ENCODE data around the gene PCAT7.
"Not testable (repeated sequence)": the region's sequence is repeated elsewhere in the genome, so short reads cannot be mapped to it uniquely, and the experiment has no call there.

Gene PCAT7

DNA sequence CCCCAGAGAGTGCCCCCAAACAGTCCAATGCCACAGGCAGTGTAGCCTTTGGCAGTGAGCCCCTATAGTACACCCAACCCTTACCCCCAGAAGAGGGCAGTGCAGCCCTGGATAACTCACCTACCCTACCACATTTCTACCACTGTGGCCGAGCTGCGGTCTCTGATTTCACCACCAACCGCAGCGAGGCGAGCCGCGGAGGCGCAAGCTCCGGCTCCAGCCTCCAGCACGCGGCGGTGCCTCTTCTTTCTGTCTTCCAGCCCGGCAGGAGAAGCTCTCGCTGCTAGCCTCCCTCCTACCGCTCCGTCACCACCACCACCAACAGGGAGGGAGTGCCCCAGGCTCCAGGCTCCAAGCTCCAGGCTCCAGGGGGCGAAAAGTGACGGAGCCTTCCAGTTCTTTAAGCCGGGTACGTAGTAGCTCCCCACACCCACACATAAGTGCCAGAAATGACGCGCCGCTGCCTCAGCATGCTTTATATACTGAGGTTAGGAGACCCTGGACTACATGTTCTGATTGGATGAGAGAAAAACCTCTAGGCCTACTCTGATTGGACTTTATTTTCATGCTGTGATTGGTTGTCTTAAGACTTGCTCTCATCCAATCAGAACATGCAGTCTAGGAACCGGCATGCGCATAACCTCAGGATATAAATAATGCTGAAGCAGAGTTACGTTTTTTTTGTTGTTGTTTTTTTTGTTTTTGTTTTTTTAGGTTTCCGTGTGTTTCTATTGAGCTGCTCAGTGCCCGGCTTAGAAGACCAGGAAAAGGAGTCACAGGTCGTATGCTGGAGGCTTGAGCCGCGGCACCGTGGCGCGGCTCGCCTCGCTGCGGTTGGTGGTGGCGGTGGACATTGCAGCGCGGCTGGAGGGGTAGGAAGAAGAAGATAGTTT is at the start of gene PCAT7:
PCAT7 (plus strand) TSS at position 645 of the 893 bp plus-strand sequence.
- no peak for DNase-seq

DNA sequence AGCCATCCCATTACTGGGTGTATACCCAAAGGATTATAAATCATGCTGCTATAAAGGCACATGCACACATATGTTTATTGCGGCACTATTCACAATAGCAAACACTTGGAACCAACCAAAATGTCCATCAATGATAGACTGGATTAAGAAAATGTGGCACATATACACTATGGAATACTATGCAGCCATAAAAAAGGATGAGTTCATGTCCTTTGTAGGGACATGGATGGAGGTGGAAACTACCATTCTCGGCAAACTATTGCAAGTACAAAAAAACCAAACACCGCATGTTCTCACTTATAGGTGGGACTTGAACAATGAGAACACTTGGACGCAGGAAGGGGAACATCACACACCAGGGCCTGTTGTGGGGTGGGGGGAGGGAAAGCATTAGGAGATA is 48.5 kb upstream of the PCAT7 start:
- DNase-seq, result not testable (repeated sequence)

DNA sequence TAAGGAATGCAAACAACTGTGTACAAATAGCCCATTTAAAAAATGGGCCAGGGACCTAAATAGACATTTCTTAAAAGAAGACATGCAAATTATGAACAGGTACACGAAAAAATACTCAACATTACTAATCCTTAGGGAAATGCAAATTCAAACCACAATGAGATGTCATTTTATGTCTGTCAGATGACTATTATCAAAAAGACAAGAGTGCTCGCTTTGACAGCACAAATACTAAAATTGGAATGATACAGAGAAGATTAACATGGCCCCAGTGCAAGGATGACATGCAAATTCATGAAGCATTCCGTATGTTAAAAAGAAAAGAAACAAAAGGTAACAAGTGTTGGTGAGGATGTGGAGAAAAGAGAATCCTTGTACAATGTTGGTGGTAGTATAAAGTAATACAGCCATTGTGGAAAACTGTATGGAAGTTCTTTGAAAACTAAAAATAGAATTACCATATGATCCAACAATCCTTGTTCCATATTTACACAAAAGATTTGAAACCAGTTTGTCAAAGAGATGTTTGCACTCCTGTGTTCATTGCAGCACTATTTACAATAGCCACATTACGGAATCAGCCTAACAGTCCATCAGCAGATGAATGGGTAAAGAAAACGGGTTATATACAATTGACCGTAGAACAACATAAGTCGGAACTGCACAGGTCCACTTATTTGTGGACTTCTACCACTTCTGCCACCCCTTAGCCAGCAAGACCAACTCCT is 47.2 kb upstream of the PCAT7 start:
- DNase-seq, result no peak

DNA sequence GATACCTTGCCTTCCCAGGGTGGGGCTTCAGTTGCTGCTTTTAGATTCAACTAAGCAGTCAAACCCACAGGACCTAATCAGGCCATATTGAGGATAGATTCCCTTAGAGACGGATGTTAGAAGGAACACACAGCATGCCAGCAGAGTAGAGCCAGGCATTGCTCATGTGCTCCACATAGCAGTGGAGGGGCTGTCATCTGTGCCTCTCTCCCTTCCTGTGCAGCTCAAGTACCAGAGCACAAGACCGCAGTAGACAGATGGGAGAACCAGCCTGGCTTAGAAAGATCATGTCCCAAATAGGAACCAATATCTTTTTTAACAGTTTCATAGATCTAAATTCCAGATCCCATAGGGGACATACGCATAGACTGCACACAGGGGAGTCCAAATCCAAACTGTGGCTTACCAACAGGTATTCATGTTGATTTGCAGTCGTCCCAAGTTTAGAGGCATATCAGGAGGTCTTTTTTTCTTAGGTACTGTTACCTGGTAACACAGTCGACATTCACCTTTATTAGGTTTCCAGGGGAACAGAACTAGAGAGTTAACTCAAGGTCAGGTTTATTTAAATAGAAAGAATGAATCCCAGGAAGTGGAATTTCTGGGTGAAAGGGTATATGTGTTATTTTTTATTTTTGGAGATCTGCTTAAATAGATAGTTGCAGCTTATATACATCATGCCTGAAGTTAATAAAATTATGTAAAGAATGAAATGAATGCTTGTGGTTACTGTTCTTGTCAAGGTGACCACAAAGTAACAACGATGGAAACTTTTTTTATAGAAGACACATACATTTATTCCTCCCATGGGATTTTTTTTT is 43.5 kb upstream of the PCAT7 start:
- DNase-seq, result no peak

DNA sequence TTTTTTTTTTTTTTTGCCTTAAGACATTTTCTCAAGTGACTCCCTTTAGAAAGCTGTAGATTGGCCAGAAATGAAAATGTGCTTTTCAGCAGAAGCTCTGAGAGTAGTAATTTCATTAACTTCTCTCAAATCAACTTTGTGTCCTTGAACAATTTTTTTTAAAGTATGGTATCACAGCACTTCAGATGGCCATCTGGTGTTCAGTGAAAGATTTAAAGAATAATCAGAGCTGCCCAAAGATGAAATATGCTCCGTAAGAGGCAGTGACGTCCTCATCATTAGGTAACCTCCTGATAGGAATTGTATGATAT is 43.0 kb upstream of the PCAT7 start:
- DNase-seq, result no peak

DNA sequence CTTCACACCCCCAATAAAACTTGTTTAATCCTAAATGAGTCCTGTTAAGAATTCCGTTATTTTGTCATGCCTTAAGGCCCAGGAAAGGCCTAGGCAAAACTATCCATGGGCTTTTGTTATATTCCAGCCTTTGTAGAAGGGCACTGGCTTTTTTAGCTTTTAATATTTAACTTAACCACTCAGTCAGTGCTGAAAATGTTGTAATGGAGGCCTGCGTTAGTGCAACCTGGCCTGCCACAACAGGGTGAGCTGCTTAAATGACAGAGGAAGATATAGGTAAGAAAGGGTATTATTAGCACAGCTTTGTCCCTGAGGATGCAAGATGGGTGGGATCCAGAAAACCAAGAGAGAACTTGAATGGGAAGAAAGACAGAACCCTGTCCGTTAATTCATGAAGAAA is 40.2 kb upstream of the PCAT7 start:
- no peak for DNase-seq

DNA sequence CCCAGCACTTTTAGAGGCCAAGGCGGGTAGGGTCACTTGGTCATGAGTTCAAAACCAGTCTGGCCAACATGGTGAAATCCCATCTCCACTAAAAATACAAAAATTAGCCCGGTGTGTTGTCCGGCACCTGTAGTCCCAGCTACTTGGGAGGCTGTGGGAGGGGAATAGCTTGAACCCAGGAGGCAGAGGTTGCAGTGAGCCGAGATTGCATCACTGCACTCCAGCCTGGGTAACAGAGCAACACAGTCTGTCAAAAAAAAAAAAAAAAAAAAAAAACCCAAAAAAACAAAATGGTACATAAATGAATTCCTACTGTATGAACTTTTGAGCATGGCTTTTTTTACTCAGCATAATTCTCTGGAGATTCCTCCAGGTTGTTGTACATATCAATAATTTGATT is 37.6 kb upstream of the PCAT7 start:
- no peak for DNase-seq

DNA sequence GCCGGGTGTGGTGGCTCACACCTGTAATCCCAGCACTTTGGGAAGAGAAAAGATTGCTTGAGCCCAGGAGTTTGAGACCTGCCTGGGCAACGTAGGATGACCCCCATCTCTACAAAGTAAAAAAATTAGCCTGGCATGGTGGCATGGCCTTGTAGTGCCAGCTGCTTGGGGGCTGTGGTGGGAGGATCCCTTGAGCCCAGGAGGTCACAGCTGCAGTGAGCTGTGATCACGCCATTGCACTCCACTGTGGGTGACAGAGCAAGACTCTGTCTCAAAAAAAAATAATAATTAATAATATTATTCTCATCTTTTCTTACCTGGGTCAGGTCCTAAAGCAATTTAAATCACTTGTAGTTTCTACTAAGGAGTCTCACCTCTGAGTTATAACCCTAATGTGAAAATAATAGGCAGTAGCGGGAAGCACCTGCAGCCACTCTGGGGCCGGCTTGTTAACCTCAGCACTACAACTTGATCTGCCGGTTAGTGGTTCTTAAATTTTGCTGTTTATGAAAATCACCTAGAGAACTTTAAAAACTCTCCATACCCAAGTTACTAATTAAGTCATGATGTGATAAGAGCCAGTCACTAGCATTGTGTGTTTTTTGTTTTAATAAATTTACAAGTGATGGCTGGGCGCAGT is 29.4 kb upstream of the PCAT7 start:
- DNase-seq, result no peak

DNA sequence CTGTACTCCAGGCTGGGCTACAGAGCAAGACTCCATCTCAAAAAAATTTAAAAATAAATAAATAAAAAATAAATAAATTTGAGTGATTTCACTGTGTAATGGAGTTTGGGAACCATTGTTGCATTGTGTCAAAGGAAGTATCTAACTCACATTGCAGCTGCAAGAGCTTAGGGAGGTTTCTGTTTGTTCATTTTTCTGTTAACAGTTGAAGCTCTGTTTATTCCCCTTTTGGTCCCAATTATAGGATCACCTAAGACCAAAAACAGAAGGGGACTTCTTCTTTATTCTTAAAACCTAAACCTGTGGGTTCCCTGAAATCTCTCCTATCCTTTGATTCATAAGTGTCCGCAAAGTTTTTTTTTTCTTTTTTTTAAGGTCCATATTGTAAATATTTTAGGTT is 28.6 kb upstream of the PCAT7 start:
- no peak for DNase-seq

DNA sequence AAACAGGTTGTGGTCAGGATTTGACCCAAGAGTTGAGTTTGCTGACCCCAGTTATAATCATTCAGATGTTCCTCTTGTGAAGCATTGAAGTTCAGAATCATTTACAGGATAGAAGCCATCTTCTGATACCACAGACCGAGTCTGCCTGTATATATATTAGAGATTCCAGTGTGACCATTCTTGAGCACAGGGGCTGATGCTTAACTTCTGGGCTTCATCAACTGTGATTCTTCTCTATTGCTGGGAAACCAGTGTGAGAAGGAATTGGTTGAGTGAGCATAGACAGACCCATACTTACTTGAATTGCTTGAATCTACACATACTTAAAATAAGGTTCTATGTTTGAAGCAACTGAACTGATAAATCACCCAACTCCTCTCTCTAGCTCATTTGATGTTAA is 27.9 kb upstream of the PCAT7 start:
- no peak for DNase-seq

DNA sequence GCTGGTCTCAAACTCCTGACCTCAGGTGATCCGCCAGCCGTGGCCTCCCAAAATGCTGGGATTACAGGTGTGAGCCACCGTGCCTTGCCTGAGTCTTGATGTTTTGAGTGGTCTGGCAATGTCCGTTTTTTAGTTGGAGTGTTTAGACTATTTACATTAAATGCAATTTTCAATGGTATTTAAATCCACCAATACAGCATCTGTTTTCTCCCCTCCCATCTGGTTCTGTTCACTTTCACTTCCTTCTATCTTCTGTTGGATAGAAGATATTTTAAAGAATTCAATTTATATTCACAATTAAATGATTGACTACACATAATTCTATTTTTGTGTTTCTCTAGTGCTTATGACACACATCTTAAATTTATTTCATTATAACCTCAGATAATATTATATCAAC is 26.0 kb upstream of the PCAT7 start:
- DNase-seq, result no peak

DNA sequence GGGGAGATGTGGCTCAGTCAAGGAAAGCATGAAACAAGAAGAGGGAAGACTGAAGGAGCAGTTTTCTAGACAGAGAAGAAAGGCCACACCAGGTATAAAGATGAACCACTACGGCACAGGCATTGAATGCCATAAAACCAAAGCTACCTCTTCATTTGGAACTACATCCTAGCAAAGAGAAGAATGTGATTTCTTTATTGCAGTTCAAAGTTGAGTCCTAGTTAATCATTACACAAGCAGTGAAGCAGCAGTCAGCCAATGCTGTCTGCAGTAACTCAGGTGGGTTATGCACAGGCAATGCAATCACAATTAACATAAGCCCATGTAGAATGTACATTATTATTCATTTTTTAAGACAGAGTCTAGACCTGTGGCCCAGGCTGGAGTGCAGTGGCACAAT is 21.7 kb upstream of the PCAT7 start:
- no peak for DNase-seq

DNA sequence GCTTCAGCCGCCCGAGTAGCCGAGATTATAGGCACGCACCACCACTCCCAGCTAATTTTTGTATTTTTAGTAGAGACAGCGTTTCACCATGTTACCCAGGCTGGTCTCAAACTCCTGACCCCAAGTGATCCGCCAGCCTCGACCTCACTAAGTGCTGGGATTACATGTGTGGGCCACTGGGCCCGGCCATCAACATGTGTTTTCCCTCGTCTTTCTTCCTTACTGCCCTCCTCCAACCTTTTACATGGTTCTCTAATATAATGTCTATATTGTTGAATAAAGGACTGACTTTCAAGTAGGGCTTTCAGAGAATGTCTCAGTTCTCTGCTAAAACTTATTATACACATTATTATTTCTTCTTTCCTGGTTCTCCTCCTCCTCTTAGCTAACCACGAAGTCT is 21.3 kb upstream of the PCAT7 start:
- no peak for DNase-seq

DNA sequence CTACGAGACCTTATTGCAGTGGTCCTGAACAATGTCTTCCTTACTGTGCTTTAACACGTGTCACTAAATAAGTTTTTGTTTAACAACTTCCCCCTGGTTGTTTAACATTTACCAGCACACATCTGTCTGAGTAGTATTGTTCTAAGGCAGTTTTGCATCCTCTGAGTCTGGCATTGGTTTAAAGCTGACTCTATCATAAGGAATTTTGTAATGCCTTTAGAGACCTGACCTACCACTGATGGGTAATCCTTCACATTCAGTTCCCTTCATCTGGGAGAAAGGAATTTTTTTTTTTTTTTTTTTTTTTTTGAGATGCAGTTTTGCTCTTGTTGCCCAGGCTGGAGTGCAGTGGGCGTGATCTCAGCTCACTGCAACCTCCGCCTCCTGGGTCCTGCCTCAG is 20.0 kb upstream of the PCAT7 start:
- DNase-seq, result no peak

DNA sequence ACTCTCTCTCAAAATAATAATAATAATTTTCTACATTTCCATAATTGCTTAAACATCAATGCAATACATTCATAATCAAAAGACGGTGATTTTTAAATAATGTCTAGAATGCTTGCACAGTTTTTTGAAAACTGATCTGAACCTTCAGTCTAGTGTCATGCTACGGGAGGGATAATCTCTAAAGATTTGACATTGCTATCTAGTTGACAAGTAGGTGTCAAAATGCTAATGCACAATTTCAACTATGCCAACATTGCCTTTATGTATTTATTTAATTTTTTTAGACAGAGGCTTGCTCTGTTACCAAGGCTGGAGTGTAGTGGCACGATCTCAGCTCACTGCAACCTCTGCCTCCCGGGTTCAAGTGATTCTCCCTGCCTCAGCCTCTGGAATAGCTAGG is 16.0 kb upstream of the PCAT7 start:
- DNase-seq, result no peak

DNA sequence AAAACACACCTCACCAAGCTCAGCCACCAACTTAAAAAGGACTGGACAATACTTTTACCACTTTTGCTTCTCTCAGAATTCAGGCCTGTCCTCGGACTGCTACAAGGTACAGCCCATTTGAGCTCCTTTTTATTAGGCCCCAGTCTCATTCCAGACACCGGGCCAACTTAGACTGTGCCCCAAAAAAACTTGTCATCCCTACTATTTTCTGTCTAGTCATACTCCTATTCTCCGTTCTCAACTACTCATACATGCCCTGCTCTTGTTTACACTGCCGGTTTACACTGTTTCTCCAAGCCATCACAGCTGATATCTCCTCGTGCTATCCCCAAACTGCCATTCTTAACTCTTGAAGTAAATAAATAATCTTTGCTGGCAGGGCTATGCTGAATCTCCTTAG is 10.5 kb upstream of the PCAT7 start:
- not testable (repeated sequence) for DNase-seq

DNA sequence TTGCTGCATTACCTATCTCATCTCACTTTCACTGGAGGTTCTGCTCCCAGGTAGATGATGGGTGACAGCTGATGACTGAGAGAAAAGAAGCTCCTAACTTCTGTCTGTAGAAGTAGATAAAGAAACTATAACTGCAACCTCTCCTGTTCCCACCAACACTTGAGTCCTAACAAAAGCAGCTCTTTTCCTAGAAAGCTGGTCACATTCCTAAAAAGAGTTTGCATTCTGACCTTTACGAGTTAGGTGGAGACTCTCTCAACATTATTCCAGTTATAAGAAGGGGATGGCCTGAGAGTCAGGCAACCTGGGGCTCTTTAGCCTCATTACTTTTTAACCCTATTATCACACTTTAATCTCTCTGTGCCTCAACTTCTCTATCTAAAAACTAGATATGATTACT is 8.9 kb upstream of the PCAT7 start:
- DNase-seq, result no peak

DNA sequence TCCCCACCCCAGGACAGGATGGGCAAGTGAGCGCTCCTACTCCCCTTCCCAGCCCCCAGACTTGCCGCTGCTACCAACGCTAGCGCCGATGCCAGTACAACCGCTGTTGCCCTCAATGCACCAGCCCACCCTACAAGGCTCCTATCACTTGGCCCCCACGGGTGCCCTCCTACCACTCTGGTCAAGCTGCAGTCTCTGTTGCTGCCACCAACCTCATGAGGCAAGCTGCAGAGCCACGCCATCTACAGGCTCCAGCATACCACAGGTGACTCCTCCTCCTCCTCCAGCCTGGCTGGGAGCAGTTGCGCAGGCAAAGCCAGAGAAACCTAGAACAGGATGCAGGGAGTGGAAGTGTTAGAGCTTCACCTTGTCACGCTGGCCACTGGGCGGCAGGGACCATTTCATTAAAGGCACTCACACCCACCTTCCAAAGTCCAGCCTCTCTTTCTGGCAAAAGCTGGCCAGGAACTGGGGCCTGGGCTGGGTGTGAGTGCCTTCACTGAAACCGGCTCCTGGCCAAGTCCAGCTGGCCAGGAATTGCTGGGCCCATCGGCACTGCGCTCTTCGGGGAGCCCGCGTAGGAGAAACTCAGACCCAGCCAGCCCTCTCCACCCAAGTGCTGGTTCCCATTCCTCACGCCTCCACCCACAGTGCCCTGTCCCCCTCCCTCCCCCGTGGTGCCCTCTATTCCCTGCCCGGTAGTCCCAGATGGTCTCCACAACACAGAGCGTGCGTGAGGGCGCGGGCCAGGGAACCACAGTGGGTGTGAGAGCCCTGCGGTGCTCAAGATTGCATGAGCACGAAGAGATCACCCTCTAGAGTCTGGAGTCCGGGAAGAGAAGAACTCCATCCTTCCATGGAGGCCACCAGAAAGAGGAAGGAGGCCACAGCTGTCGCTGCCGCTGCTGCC is 1.6 kb upstream of the PCAT7 start:
- no peak for DNase-seq

DNA sequence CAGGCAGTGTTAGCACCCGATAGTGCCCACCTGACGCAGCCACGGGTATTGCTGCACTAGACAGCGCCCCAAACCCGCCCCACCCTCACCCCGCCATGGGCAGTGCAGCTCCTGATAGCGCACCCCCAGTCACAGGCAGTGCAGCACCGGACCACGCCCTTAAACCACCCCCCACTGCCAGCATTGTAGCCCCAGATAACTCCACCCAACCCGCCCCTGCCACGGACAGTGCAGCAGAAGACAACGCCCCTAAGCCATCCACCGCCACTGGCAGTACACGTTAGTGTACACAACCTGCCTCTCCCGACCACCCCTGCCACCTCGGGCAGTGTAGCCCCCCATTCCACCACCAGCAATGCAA is 825 bp upstream of the PCAT7 start:
- DNase-seq, result no peak

DNA sequence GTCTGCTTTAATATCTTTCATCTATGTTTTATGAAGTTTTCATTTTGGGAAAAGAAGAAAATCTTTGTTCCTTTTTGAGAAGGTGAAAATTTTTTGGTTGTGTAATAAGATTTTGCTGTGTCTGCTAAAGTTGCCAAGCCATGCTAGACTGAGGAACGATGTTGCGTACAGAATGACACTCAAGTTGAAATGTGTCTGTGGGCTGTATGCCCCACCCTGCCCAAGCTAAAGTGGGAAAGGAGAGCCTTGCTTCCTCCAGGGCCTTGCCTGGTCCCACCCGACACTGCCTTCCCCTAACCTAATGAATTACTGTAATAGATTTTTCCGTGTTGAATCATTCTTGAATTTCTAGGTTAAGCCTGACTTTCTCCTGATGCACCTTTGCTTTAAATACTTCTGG is 2.5 kb downstream of the PCAT7 start:
- no peak for DNase-seq

DNA sequence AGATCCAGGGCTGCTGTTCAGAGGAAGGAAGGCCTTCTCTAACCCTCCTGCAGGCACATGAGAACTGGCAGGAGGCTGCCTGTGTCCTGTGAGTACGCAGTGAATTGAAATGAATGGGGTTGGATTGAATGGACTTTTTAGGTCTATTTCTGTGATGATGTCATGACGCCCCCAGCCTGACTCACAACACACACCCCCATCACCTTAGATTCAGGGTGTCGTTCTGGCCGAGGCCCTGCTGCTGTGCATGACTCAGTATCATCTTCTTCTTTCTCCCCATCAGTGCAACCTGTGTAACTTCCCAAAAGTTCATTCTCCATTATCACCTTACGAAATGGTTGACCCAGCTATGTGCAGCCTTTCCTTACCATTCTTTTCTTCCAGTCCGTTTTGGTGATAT is 5.4 kb downstream of the PCAT7 start:
- DNase-seq, result no peak

DNA sequence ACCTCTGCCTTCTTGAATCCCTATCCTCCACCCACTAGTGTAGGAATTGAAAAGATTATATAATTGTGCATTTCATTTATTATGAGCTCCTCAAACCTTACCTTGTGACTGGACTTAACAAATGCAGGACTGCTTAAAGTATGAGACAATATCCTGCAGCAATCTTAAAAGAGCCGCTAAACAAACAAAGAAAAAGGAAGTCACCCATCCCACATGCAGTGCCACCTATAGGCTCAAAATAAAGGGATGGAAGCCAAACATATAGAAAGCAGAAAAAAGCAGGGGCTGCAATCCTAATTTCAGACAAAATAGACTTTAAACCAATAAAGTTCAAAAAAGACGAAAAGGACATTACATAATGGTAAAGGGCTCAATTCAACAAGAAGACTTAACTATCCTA is 8.7 kb downstream of the PCAT7 start:
- DNase-seq, result no peak

All from CD4-positive, alpha-beta T cell treated with Interferon gamma for 1 hour (primary cell).